G401.6 (cell line): ENCODE data around the gene XPOT.
"Not testable (repeated sequence)": the region's sequence is repeated elsewhere in the genome, so short reads cannot be mapped to it uniquely, and the experiment has no call there.

ENCODE experiments used
- FAIRE-seq: peaks from 2 replicates; lab custom pipeline; 2012; peaks lifted over from hg19 to GRCh38; lab: Jason Lieb, UNC

The XPOT gene

DNA sequence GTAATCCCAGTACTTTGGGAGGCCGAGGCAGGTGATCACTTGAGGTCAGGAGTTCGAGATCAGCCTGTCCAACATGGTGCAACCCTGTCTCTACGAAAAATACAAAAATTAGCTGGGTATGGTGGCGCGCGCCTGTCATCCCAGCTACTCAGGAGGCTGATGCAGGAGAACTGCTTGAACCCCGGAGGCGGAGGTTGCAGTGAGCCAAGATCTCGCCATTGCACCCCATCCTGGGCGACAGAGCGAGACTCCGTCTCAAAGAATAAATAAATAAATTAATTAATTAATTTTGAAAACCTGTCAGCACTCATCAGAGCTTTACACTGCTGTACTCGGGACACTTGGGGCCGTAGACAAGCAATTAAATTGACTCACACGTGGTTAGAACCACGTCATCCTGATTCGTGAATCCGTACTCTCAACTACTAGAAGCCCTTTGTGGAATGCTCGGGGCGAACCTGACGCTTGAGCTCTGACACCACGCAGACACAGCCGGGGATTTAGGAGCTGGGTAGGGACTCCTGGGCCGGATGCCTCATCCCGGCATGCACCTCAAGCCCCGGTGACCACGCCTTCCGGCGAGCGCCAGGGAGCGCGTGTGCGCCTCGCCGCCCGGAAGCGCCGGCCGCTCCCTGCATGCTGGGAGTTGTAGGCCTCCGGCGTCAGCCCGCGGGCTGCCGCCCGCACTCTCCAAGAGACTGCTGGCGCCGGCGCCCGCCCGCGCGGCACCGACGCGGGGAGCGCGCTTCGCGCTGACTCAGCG lies at the start of gene XPOT:
TSS of gene XPOT (plus strand) at position 686 of the 763 bp plus-strand sequence. CDS start 5,644 bp downstream, outside the sequence.
- no peak for FAIRE-seq

- FAIRE-seq, result not testable (repeated sequence)
Observed at GRCh38 chr12:64356209-64356608, 48.0 kb upstream of the XPOT start.

GRCh38 chr12:64361173-64361572 lies 43.0 kb upstream of the XPOT start:
- FAIRE-seq, result not testable (repeated sequence)

DNA sequence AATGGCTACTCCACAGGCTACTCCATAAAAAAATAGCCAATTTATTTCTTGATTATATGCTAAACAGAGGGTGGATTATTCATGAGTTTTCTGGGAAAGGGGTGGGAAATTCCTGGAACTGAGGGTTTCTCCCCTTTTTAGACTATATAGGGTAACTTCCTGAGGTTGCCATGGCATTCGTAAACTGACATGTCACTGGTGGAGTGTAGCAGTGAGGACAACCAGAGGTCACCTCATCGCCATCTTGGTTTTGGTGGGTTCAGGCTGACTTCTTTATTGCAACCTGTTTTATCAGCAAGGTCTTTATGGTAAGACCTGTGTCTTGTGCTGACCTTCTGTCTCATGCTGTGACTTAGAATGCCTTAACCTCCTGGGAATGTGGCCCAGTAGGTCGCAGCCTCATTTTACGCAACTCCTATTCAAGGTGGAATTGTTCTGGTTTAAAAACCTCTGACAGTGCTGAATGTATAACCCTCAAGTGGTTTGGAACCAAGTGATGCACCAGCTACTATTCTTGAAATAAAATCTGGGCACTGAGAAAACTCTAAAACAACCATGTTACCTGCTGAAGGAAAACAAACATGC lies 41.4 kb upstream of the XPOT start:
- no peak for FAIRE-seq

- no peak for FAIRE-seq
Observed at GRCh38 chr12:64383675-64384074, 20.5 kb upstream of the XPOT start.

GRCh38 chr12:64385019-64385418 lies 19.2 kb upstream of the XPOT start:
- FAIRE-seq, result no peak

- FAIRE-seq, result no peak
Observed at GRCh38 chr12:64385468-64385867, 18.7 kb upstream of the XPOT start.

- FAIRE-seq, result no peak
Observed at GRCh38 chr12:64387197-64387816, 16.9 kb upstream of the XPOT start.

- FAIRE-seq, result no peak
Observed at GRCh38 chr12:64389154-64389553, 15.0 kb upstream of the XPOT start.

- FAIRE-seq, result no peak
Observed at GRCh38 chr12:64390275-64390851, 13.8 kb upstream of the XPOT start, which contains the start of gene C12orf56. C12orf56 (minus strand) TSS chr12:64390758; CDS start chr12:64390565, 193 bp downstream.

- FAIRE-seq, result no peak
Observed at GRCh38 chr12:64392221-64392620, 12.0 kb upstream of the XPOT start.

- no peak for FAIRE-seq
Observed at GRCh38 chr12:64395739-64396138, 8.5 kb upstream of the XPOT start.

- no peak for FAIRE-seq
Observed at GRCh38 chr12:64400041-64400440, 4.2 kb upstream of the XPOT start.

- FAIRE-seq, result no peak
Observed at GRCh38 chr12:64402181-64402580, 2.0 kb upstream of the XPOT start.

DNA sequence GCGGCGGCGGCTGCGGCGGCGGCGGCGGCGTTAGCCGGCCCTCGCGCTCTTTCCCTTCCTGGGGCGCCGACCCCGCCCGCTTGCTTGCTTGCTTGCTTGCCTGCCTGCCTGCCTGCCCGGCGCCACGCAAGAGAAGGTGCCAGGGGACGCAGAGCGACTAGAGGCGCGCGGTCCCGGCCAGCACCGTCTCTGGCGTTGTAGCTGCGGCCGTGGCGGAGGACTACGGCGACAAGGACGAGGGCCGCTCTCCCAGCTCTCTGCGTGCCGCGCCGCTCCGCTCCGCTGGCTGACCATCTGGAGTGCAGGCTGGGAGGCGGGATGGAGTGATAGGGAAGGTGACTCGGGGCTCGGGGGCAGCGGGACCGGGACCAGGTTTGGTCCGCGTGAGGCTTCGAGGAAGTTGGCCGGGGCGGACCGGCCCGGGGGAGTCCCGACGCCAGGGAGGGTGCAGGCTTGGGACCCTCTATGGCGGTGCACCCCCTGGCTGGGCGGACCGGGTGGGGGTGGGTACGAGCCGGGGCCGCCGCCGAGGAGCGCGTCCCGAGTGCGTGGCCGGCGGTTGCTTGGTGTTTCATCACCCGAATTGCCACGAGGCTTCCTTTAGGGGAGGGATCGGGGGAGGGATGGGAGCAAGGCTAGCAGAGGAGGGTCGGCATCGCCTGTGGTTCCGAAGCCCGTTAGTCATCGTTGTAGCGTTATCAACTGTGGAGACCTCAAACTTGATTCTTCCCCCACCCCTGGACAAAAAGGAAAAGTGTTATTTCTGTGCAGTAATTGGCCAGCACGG lies 471 bp downstream of the XPOT start:
- no peak for FAIRE-seq

GRCh38 chr12:64407342-64408223 lies 3.4 kb downstream of the XPOT start:
- FAIRE-seq, result no peak

GRCh38 chr12:64411427-64411826 lies 7.2 kb downstream of the XPOT start:
- FAIRE-seq, result no peak

DNA sequence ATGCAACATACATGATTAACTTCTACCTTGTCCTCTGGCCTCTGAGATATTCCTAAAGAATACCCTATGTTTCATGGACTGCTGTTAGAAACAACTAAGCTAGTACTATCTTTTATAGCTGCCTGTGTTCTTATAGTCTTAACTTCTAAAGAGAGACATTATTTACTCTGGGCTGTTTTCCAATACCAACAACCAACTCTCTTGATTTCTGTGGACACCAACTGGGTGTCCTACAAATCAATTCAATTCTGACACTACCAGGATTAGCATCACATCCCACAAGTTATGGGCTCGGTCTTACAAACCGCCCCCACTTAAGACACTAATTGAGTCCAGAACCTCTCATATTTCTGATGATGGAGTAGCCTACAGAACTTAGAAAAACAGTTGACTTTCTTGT lies 8.3 kb downstream of the XPOT start:
- FAIRE-seq, result no peak

DNA sequence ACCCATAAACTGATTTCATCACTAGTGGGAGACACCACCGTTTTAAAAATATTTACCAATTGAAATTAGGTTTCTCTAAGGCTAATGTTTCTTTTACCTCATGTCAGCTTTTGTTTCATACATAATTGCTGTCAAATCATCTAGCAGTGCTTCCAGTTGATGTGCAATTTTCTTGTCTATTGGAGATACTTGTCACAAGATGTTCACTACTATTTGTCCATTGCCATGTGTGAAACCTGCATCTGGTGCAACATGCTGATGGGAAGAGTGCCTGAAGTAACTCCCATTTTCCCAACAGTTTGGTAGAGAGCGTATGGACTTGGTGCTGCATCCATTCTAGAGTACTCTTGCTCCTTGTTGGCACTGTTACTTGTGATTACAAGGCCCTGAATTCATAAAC lies 9.7 kb downstream of the XPOT start:
- no peak for FAIRE-seq

DNA sequence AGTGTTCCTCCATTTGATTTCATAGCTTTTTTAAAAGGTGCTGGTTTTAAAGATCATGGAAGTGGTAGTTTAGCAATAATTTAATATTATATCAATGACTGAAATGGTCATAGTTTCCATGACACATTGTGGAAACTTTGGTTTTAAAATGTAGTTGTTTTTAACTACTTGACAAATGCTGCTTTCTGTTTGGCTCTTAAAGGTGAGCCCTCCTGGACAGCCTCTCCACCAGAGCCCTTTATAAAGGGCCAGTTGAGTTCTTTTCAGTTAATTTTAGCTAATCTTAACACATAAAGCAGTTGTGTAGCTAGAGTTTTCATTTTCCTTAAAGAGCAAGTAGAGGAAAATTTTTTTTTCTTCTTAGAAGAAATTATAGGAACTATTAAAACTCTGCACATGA lies 14.0 kb downstream of the XPOT start:
- no peak for FAIRE-seq

GRCh38 chr12:64419696-64420095 lies 15.5 kb downstream of the XPOT start:
- FAIRE-seq, result no peak
